IMR-90 (cell line): ENCODE results near the gene CDK6. TPM values are rescaled to one million over a fixed set of nuclear protein-coding genes. Genes with fewer than 3 reads are reported as not detected.

Experiments used
- ATAC-seq: fragments of 200-7000 bp; cut with Tn5 transposase; 2 replicates; pipeline ENCODE4 v1.9.1; 2020; ENCODE audit warnings: low read depth, mild to moderate bottlenecking, moderate library complexity
- BruUV-seq: library from RNA; stranded (reverse); fragments of 400-500 nt; replicated peaks from 2 replicates; lab custom pipeline; 2021; lab: Mats Ljungman, UMichigan
- CTCF ChIA-PET: fragments of 300-600 bp; formaldehyde crosslinking; extraction: SDS; loops from one replicate; lab custom pipeline; 2021; ENCODE audit warnings: antibody characterized with exemption; lab: Yijun Ruan, JAX
- POLR2A ChIA-PET: fragments of 300-600 bp; sonication (Branson Sonifier 250); formaldehyde crosslinking; loops from one replicate; lab custom pipeline; 2022; ENCODE audit warnings: antibody characterized with exemption; ENCODE audit not compliant: unreplicated experiment; lab: Charles Lee
- DNase-seq: peaks from one replicate; pipeline ENCODE4 v3.0.0; 2013
- H2AFZ ChIP-seq: replicated peaks from 2 replicates; pipeline ENCODE3; 2013; ENCODE audit warnings: low read length, mild to moderate bottlenecking; ENCODE audit not compliant: poor library complexity
- H2AK5ac ChIP-seq: 2 replicates; pipeline ENCODE4 v1.6.1; 2013; ENCODE audit warnings: low read depth, low read length, inconsistent platforms
- H2AK9ac ChIP-seq: replicated peaks from 2 replicates; pipeline ENCODE3; 2013; ENCODE audit warnings: mild to moderate bottlenecking, low read depth, low read length, moderate library complexity; ENCODE audit not compliant: poor library complexity
- H2BK120ac ChIP-seq: 2 replicates; pipeline ENCODE4 v1.6.1; 2013; ENCODE audit warnings: low read depth, low read length, inconsistent platforms
- H2BK15ac ChIP-seq: 3 replicates; pipeline ENCODE4 v1.6.1; 2013; ENCODE audit warnings: low read depth, low read length, inconsistent platforms
- H2BK20ac ChIP-seq: 2 replicates; pipeline ENCODE4 v1.6.1; 2013; ENCODE audit warnings: low read depth, mild to moderate bottlenecking, inconsistent platforms, low read length, moderate library complexity
- H2BK5ac ChIP-seq: 2 replicates; pipeline ENCODE4 v1.6.1; 2013; ENCODE audit warnings: mild to moderate bottlenecking, low read depth, low read length, inconsistent platforms; ENCODE audit not compliant: poor library complexity, severe bottlenecking
- H3K14ac ChIP-seq: replicated peaks from 2 replicates; pipeline ENCODE4 v1.6.1; 2013; ENCODE audit warnings: low read depth, low read length, inconsistent platforms
- H3K18ac ChIP-seq: 2 replicates; pipeline ENCODE4 v1.6.1; 2013; ENCODE audit warnings: low read depth, low read length, control low read depth
- H3K23ac ChIP-seq: 2 replicates; pipeline ENCODE4 v1.6.1; 2013; ENCODE audit warnings: low read depth, low read length, inconsistent platforms
- H3K27ac ChIP-seq: 2 replicates; pipeline ENCODE4 v1.5.1; 2013; ENCODE audit warnings: mild to moderate bottlenecking, control low read depth, low read length; ENCODE audit not compliant: insufficient read depth
- H3K27me3 ChIP-seq: 2 replicates; pipeline ENCODE4 v1.6.1; 2013; ENCODE audit warnings: low read length; ENCODE audit not compliant: control insufficient read depth, insufficient read depth
- H3K36me3 ChIP-seq: 2 replicates; pipeline ENCODE4 v1.6.1; 2013; ENCODE audit warnings: low read length, mixed read lengths; ENCODE audit not compliant: control insufficient read depth, insufficient read depth
- H3K4ac ChIP-seq: 2 replicates; pipeline ENCODE4 v1.6.1; 2013; ENCODE audit warnings: low read depth, low read length, inconsistent platforms
- H3K4me1 ChIP-seq: 2 replicates; pipeline ENCODE4 v1.6.1; 2013; ENCODE audit warnings: low read length, mixed read lengths; ENCODE audit not compliant: control insufficient read depth, insufficient read depth
- H3K4me2 ChIP-seq: 2 replicates; pipeline ENCODE4 v1.6.1; 2013; ENCODE audit warnings: low read depth, mild to moderate bottlenecking, control low read depth, low read length, moderate library complexity
- H3K4me3 ChIP-seq: 2 replicates; pipeline ENCODE4 v1.5.1; 2013; ENCODE audit warnings: low read depth, mild to moderate bottlenecking, control low read depth, low read length, moderate library complexity; ENCODE audit not compliant: insufficient read depth
- H3K56ac ChIP-seq: 2 replicates; pipeline ENCODE4 v1.6.1; 2013; ENCODE audit warnings: low read length, inconsistent platforms; ENCODE audit not compliant: insufficient read depth; ENCODE audit errors: extremely low read depth
- H3K79me1 ChIP-seq, 2 experiments: 2 replicates each; pipeline ENCODE4 v1.6.1; 2013; ENCODE audit warnings: low read length in 2 of 2, inconsistent platforms in 1 of 2, low read depth in 1 of 2
- H3K9ac ChIP-seq: 2 replicates; pipeline ENCODE4 v1.6.1; 2013; ENCODE audit warnings: low read depth, low read length, control low read depth
- H3K9me1 ChIP-seq: 2 replicates; pipeline ENCODE4 v1.6.1; 2013; ENCODE audit warnings: low read length, inconsistent platforms; ENCODE audit not compliant: insufficient read depth
- H3K9me3 ChIP-seq: 2 replicates; pipeline ENCODE4 v1.6.1; 2013; ENCODE audit warnings: low read length; ENCODE audit not compliant: control insufficient read depth, insufficient read depth
- H4K20me1 ChIP-seq: 2 replicates; pipeline ENCODE4 v1.6.1; 2013; ENCODE audit warnings: low read length, inconsistent platforms; ENCODE audit not compliant: insufficient read depth
- H4K5ac ChIP-seq: 2 replicates; pipeline ENCODE4 v1.6.1; 2013; ENCODE audit warnings: mild to moderate bottlenecking, low read depth, low read length, control low read depth
- H4K8ac ChIP-seq, 2 experiments: 2 replicates each; pipeline ENCODE4 v1.6.1; 2013; ENCODE audit warnings: low read depth in 2 of 2, low read length in 2 of 2, control low read depth in 1 of 2, inconsistent platforms in 1 of 2
- H4K91ac ChIP-seq: 2 replicates; pipeline ENCODE4 v1.6.1; 2013; ENCODE audit warnings: low read depth, low read length, inconsistent platforms; ENCODE audit not compliant: insufficient read depth
- BHLHE40 ChIP-seq: fragments of 150-350 bp; IDR thresholded peaks from 2 replicates; pipeline ENCODE4 v1.6.1; 2016; ENCODE audit warnings: mild to moderate bottlenecking, low read depth, low read length
- CEBPB ChIP-seq: IDR thresholded peaks from 2 replicates; pipeline ENCODE4 v1.6.1; 2012; ENCODE audit warnings: low read depth, low read length, improper control_type of control experiment
- CHD1 ChIP-seq: IDR thresholded peaks from 2 replicates; pipeline ENCODE4 v1.6.1; 2012; ENCODE audit warnings: low read depth, low read length, improper control_type of control experiment
- MAFK ChIP-seq: IDR thresholded peaks from 2 replicates; pipeline ENCODE4 v1.6.1; 2012; ENCODE audit warnings: low read depth, low read length, improper control_type of control experiment
- MAZ ChIP-seq: IDR thresholded peaks from 2 replicates; pipeline ENCODE4 v1.6.1; 2012; ENCODE audit warnings: low read depth, mild to moderate bottlenecking, low read length, improper control_type of control experiment, moderate library complexity, borderline replicate concordance
- MXI1 ChIP-seq: IDR thresholded peaks from 2 replicates; pipeline ENCODE4 v1.6.1; 2012; ENCODE audit warnings: low read depth, mild to moderate bottlenecking, low read length, moderate library complexity, borderline replicate concordance
- RCOR1 ChIP-seq: IDR thresholded peaks from 2 replicates; pipeline ENCODE4 v1.6.1; 2012; ENCODE audit warnings: mild to moderate bottlenecking, low read length, improper control_type of control experiment; ENCODE audit not compliant: insufficient replicate concordance
- RFX5 ChIP-seq: IDR thresholded peaks from 2 replicates; pipeline ENCODE4 v1.8.0; 2012; ENCODE audit warnings: low read depth, mild to moderate bottlenecking, low read length, moderate library complexity
- SMC3 ChIP-seq: fragments of 150-350 bp; IDR thresholded peaks from 2 replicates; pipeline ENCODE4 v1.6.1; 2016; ENCODE audit warnings: low read depth, mild to moderate bottlenecking, antibody characterized with exemption, low read length, moderate library complexity
- WGBS, 2 experiments: methylation state at CpG; one replicate each; pipeline versions ENCODE4 v1.1.5 to v1.1.7; 2013; ENCODE audit warnings: missing lambda C conversion rate in 2 of 2; ENCODE audit not compliant: insufficient read length in 1 of 2; ENCODE audit errors: extremely low coverage in 2 of 2; 5-methylcytosine and 5-hydroxymethylcytosine counted together
- dilution Hi-C: fragments of 300-500 bp; cut with HindIII; formaldehyde crosslinking; loops from one replicate; pipeline ENCODE4 v1.14.3; 2018; ENCODE audit warnings: low sequenced_read_pairs; ENCODE audit not compliant: unreplicated experiment
- in situ Hi-C: fragments of 300-500 bp; cut with MboI; formaldehyde crosslinking; loops from 3 replicates; pipeline ENCODE4 v1.14.3; 2019; ENCODE audit warnings: low sequenced_read_pairs, inconsistent platforms, mixed read lengths
- intact Hi-C: fragments of 100-400 bp; cut with micrococcal nuclease; formaldehyde crosslinking; loops from 2 replicates; pipeline ENCODE4 v1.10.0; 2022
- polyA plus RNA-seq, 3 experiments: library from polyadenylated mRNA; depleted of rRNA; stranded (reverse); fragments of >200 nt; gene quantifications; 2 replicates each; pipeline ENCODE4 v1.2.3, GENCODE V29; 2012; ENCODE audit warnings: low replicate concordance in 1 of 3
- total RNA-seq: library from RNA; depleted of rRNA; stranded (reverse); fragments of >200 nt; gene quantifications from 2 replicates; pipeline ENCODE4 v1.2.3, GENCODE V29; 2012
- TF ChIP-seq, protein P1 (sequence below): fragments of 150-350 bp; IDR thresholded peaks from 2 replicates; pipeline ENCODE4 v1.6.1; 2017; ENCODE audit warnings: mild to moderate bottlenecking, antibody characterized with exemption, low read length, low read depth
- TF ChIP-seq, protein P2 (sequence below): fragments of 150-350 bp; IDR thresholded peaks from 2 replicates; pipeline ENCODE4 v1.6.1; 2016; ENCODE audit warnings: low read depth, mild to moderate bottlenecking, low read length, moderate library complexity, borderline replicate concordance
- TF ChIP-seq, protein P3 (sequence below): conservative IDR thresholded peaks from 2 replicates; pipeline ENCODE4 v1.5.1; 2012; ENCODE audit warnings: mild to moderate bottlenecking, low read depth, low read length, improper control_type of control experiment

CDK6 gene
- total and polyA plus RNA-seq, 2 of the 4 experiments (the other 2 are of a cell fraction): 21.5 to 195 TPM

DNA sequence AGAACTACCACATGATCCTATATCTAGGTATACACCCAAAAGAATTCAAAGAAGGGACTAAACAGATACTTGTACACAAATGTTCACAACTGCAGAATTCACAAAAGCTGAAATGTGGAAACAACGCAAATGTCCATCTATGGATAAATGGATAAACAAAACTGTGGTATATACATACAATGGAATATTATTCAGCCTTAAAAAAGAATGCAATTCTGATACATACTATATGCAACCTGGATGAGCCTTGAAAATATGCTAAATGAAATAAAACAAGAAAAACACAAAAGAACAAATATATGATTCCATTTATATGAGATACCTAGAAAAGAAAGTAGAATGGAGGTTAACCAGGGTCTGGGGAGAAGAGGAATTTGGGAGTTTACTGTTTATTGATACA, 253.4 kb downstream of the CDK6 start:
- Histone ChIP-seq H3K79me1 (peaks cover 12 to 55% of the 10 kb centered on the region in 2 experiments), H3K56ac (no peak overlapping the region), H4K8ac (no peak overlapping the region), H3K4me2 (no peak overlapping the region), H3K36me3 (peaks cover 12% of the 10 kb centered on the region), H2BK120ac (no peak overlapping the region), H2BK20ac (no peak overlapping the region), H2AK5ac (no peak overlapping the region), H3K18ac (no peak overlapping the region), H3K9me3 (no peaks in the 10 kb centered on the region), H3K4me1 (peaks cover 5% of the 10 kb centered on the region), H3K9ac (no peak overlapping the region), H4K20me1 (peaks cover 46% of the 10 kb centered on the region), H2AFZ (no peak overlapping the region), H3K9me1 (peaks cover 11% of the 10 kb centered on the region), H3K23ac (no peak overlapping the region), H4K91ac (no peak overlapping the region), H3K27ac (no peak overlapping the region), H2BK15ac (no peak overlapping the region), H4K5ac (no peak overlapping the region), H3K14ac (no peak overlapping the region), H3K4ac (no peak overlapping the region), H2AK9ac (no peak overlapping the region), H2BK5ac (no peak overlapping the region), H3K4me3 (no peak overlapping the region), H3K27me3 (no peaks in the 10 kb centered on the region)
- POLR2A ChIA-PET: no interaction called here
- dilution Hi-C loops: no loop called here
- CTCF ChIA-PET: no interaction called here
- no peak for DNase-seq
- no TSS peak for BruUV-seq
- in situ Hi-C loops: no loop called here
- TF ChIP-seq BHLHE40: no peak
- TF ChIP-seq CHD1: no peak
- no peak for TF ChIP-seq CEBPB
- TF ChIP-seq, protein P1, sequence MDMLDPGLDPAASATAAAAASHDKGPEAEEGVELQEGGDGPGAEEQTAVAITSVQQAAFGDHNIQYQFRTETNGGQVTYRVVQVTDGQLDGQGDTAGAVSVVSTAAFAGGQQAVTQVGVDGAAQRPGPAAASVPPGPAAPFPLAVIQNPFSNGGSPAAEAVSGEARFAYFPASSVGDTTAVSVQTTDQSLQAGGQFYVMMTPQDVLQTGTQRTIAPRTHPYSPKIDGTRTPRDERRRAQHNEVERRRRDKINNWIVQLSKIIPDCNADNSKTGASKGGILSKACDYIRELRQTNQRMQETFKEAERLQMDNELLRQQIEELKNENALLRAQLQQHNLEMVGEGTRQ: no peak
- no peak for TF ChIP-seq RCOR1
- TF ChIP-seq, protein P2, sequence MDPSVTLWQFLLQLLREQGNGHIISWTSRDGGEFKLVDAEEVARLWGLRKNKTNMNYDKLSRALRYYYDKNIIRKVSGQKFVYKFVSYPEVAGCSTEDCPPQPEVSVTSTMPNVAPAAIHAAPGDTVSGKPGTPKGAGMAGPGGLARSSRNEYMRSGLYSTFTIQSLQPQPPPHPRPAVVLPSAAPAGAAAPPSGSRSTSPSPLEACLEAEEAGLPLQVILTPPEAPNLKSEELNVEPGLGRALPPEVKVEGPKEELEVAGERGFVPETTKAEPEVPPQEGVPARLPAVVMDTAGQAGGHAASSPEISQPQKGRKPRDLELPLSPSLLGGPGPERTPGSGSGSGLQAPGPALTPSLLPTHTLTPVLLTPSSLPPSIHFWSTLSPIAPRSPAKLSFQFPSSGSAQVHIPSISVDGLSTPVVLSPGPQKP: no peak
- no peak for TF ChIP-seq MAZ
- TF ChIP-seq SMC3: no peak
- TF ChIP-seq MAFK: no peak
- TF ChIP-seq RFX5: no peak
- TF ChIP-seq MXI1: no peak
- TF ChIP-seq, protein P3, sequence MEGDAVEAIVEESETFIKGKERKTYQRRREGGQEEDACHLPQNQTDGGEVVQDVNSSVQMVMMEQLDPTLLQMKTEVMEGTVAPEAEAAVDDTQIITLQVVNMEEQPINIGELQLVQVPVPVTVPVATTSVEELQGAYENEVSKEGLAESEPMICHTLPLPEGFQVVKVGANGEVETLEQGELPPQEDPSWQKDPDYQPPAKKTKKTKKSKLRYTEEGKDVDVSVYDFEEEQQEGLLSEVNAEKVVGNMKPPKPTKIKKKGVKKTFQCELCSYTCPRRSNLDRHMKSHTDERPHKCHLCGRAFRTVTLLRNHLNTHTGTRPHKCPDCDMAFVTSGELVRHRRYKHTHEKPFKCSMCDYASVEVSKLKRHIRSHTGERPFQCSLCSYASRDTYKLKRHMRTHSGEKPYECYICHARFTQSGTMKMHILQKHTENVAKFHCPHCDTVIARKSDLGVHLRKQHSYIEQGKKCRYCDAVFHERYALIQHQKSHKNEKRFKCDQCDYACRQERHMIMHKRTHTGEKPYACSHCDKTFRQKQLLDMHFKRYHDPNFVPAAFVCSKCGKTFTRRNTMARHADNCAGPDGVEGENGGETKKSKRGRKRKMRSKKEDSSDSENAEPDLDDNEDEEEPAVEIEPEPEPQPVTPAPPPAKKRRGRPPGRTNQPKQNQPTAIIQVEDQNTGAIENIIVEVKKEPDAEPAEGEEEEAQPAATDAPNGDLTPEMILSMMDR: no peak
- WGBS, 2 experiments: no CpG with 5 or more reads among the region's 1 CpG
- intact Hi-C loops: no loop called here
- ATAC-seq: no peak
